ENCODE results near the gene SPDYE2. TPM values are rescaled to one million over a fixed set of nuclear protein-coding genes. Genes with fewer than 3 reads are reported as not detected.
"Not testable (repeated sequence)": the region's sequence is repeated elsewhere in the genome, so short reads cannot be mapped to it uniquely, and the experiment has no call there.

SPDYE2 gene
- total RNA-seq, 1 donor: 0.21 TPM

GRCh38 chr7:102611013-102611674, 60.1 kb downstream of the SPDYE2 start:
- H3K4me3 ChIP-seq (ENCODE audit: low read length); H3K4me1 ChIP-seq (ENCODE audit: insufficient read depth, low read length); H3K9me3 ChIP-seq (ENCODE audit: low read depth, low read length); H3K27me3 ChIP-seq (ENCODE audit: insufficient read depth, low read length): not testable (repeated sequence)

GRCh38 chr7:102611675-102612325, 60.8 kb downstream of the SPDYE2 start:
- not testable (repeated sequence) for H3K4me3 ChIP-seq (ENCODE audit: low read length); H3K9me3 ChIP-seq (ENCODE audit: low read depth, low read length)

More at GRCh38 chr7:102611675-102612325, 60.8 kb downstream of the SPDYE2 start:
- not testable (repeated sequence) for H3K4me1 ChIP-seq (ENCODE audit: insufficient read depth, low read length); H3K27me3 ChIP-seq (ENCODE audit: insufficient read depth, low read length)

Other genes with a start within 250 kb of the SPDYE2 start
- not detected for gene SPDYE6, start 194.8 kb upstream of the SPDYE2 start, total RNA-seq
- gene PRKRIP1, start 154.9 kb upstream of the SPDYE2 start, total RNA-seq: 30.7 TPM
- gene ORAI2, start 117.7 kb upstream of the SPDYE2 start, total RNA-seq: 33.7 TPM
- gene ALKBH4, start 86.4 kb upstream of the SPDYE2 start, total RNA-seq: 6.5 TPM
- 7.0 TPM for gene LRWD1, start 86.2 kb upstream of the SPDYE2 start, total RNA-seq
- gene POLR2J, start 72.3 kb upstream of the SPDYE2 start, total RNA-seq: 31.6 TPM
- 9.3 TPM for gene RASA4B, start 33.4 kb upstream of the SPDYE2 start, total RNA-seq
- 15.0 TPM for gene UPK3BL2, start 7.5 kb upstream of the SPDYE2 start, total RNA-seq
- 115 TPM for gene POLR2J3, start 21.4 kb downstream of the SPDYE2 start, total RNA-seq
- gene RASA4, start 65.5 kb downstream of the SPDYE2 start, total RNA-seq: 52.6 TPM
- gene UPK3BL1, start 91.6 kb downstream of the SPDYE2 start, total RNA-seq: 7.5 TPM
- 0.21 TPM for gene SPDYE2B, start 99.1 kb downstream of the SPDYE2 start, total RNA-seq
- gene POLR2J2, start 120.4 kb downstream of the SPDYE2 start, total RNA-seq: 7.9 TPM
- 4.1 TPM for gene FAM185A, start 197.8 kb downstream of the SPDYE2 start, total RNA-seq